ENCODE results near the gene GABRD. TPM values are rescaled to one million over a fixed set of nuclear protein-coding genes. Genes with fewer than 3 reads are reported as not detected.
A peak's percentile ranks its signal among the peaks of the same experiment; 100 is the strongest.

Gene GABRD
- total RNA-seq (ENCODE audit: unreplicated experiment), result 2.5 TPM
- long read RNA-seq, partial matches to known transcripts, result 0 of 2 reads
- long read RNA-seq, other reads (novel, unspliced or antisense), result 0 of 2 reads

- peaks cover 2% of the 10 kb centered on the region for H3K9me3 Mint-ChIP-seq (ENCODE audit: unreplicated experiment)
- H3K27me3 Mint-ChIP-seq (ENCODE audit: unreplicated experiment), result peaks cover 16% of the 10 kb centered on the region
- H3K27ac Mint-ChIP-seq (ENCODE audit: unreplicated experiment), result no peak within 1 kb of the TSS
- peak; percentile 64 for DNase-seq
- no peak for TF ChIP-seq CTCF (IDR thresholded peaks at IDR 0.05; ENCODE audit: partially characterized antibody, unreplicated experiment)
- peaks cover 2% of the 10 kb centered on the region for H3K4me1 Mint-ChIP-seq (ENCODE audit: low read depth, unreplicated experiment)
- peak within 1 kb of the TSS; percentile 79 for H3K4me3 Mint-ChIP-seq (ENCODE audit: unreplicated experiment)
- H3K36me3 Mint-ChIP-seq (ENCODE audit: unreplicated experiment), result no peaks in the 10 kb centered on the region
These were observed at the start of gene GABRD for GRCh38 chr1:2019172-2019543. GABRD (plus strand) TSS chr1:2019345; CDS start chr1:2019424, 79 bp downstream.

- Mint-ChIP-seq H3K27me3 (ENCODE audit: unreplicated experiment) (peaks cover 11% of the 10 kb centered on the region), H3K9me3 (ENCODE audit: unreplicated experiment) (peaks cover 4% of the 10 kb centered on the region), H3K4me3 (ENCODE audit: unreplicated experiment) (no peak overlapping the region), H3K27ac (ENCODE audit: unreplicated experiment) (no peak overlapping the region), H3K4me1 (ENCODE audit: low read depth, unreplicated experiment) (no peaks in the 10 kb centered on the region), H3K36me3 (ENCODE audit: unreplicated experiment) (peaks cover 5% of the 10 kb centered on the region)
- DNase-seq, result no peak
- TF ChIP-seq CTCF (IDR thresholded peaks at IDR 0.05; ENCODE audit: partially characterized antibody, unreplicated experiment), result no peak
These were observed 49.6 kb upstream of the GABRD start for GRCh38 chr1:1969505-1969900.

- H3K9me3 Mint-ChIP-seq (ENCODE audit: unreplicated experiment), result peaks cover 4% of the 10 kb centered on the region
- DNase-seq, result no peak
- no peak overlapping the region for H3K27ac Mint-ChIP-seq (ENCODE audit: unreplicated experiment)
- no peaks in the 10 kb centered on the region for H3K4me1 Mint-ChIP-seq (ENCODE audit: low read depth, unreplicated experiment)
- TF ChIP-seq CTCF (IDR thresholded peaks at IDR 0.05; ENCODE audit: partially characterized antibody, unreplicated experiment), result no peak
- peaks cover 11% of the 10 kb centered on the region for H3K27me3 Mint-ChIP-seq (ENCODE audit: unreplicated experiment)
- peaks cover 5% of the 10 kb centered on the region for H3K36me3 Mint-ChIP-seq (ENCODE audit: unreplicated experiment)
- H3K4me3 Mint-ChIP-seq (ENCODE audit: unreplicated experiment), result no peak overlapping the region
These were observed 49.0 kb upstream of the GABRD start for GRCh38 chr1:1969953-1970716.

- H3K27ac Mint-ChIP-seq (ENCODE audit: unreplicated experiment), result no peak overlapping the region
- no peak for TF ChIP-seq CTCF (IDR thresholded peaks at IDR 0.05; ENCODE audit: partially characterized antibody, unreplicated experiment)
- H3K4me3 Mint-ChIP-seq (ENCODE audit: unreplicated experiment), result no peak overlapping the region
- peaks cover 4% of the 10 kb centered on the region for H3K9me3 Mint-ChIP-seq (ENCODE audit: unreplicated experiment)
- H3K36me3 Mint-ChIP-seq (ENCODE audit: unreplicated experiment), result peaks cover 5% of the 10 kb centered on the region
- no peaks in the 10 kb centered on the region for H3K4me1 Mint-ChIP-seq (ENCODE audit: low read depth, unreplicated experiment)
- DNase-seq, result no peak
- H3K27me3 Mint-ChIP-seq (ENCODE audit: unreplicated experiment), result peaks cover 11% of the 10 kb centered on the region
These were observed 48.1 kb upstream of the GABRD start for GRCh38 chr1:1971017-1971416.

GRCh38 chr1:1971688-1972087 lies 47.5 kb upstream of the GABRD start:
- Mint-ChIP-seq H3K4me1 (ENCODE audit: low read depth, unreplicated experiment) (no peaks in the 10 kb centered on the region), H3K27ac (ENCODE audit: unreplicated experiment) (no peak overlapping the region), H3K9me3 (ENCODE audit: unreplicated experiment) (peaks cover 5% of the 10 kb centered on the region), H3K36me3 (ENCODE audit: unreplicated experiment) (peaks cover 5% of the 10 kb centered on the region), H3K27me3 (ENCODE audit: unreplicated experiment) (peaks cover 11% of the 10 kb centered on the region), H3K4me3 (ENCODE audit: unreplicated experiment) (no peak overlapping the region)
- DNase-seq, result no peak
- no peak for TF ChIP-seq CTCF (IDR thresholded peaks at IDR 0.05; ENCODE audit: partially characterized antibody, unreplicated experiment)

All from glutamatergic neuron (in vitro differentiated cells).